ENCODE measurements around the gene HEATR1.

Gene HEATR1

GRCh38 chr1:236523704-236524141 lies 80.6 kb downstream of the HEATR1 start, which contains the start of gene LGALS8:
LGALS8 (plus strand) TSS chr1:236523982; CDS start chr1:236526071, 2,089 bp downstream.
- Histone ChIP-seq H2BK120ac (ENCODE audit: low read depth, low read length) (peak within 1 kb of the TSS; percentile 71), H2BK15ac (ENCODE audit: low read depth, poor library complexity, severe bottlenecking) (peak within 1 kb of the TSS; percentile 82), H2BK5ac (ENCODE audit: low read depth, low read length, poor library complexity, severe bottlenecking) (peak within 1 kb of the TSS; percentile 31), H3K14ac (ENCODE audit: low read length in 2 of 2) (peak within 1 kb of the TSS in 1 of 2 experiments; percentile 98), H3K9me3 (ENCODE audit: control insufficient read depth, low read length) (no peaks in the 10 kb centered on the region), H3K4ac (ENCODE audit: low read depth in 1 of 2, low read length in 2 of 2) (peak within 1 kb of the TSS; percentile 84 to 97), H3K27ac (ENCODE audit: low read length, poor library complexity, severe bottlenecking) (peak within 1 kb of the TSS; percentile 23), H3K23ac (ENCODE audit: low read length in 2 of 2) (peak within 1 kb of the TSS in 1 of 2 experiments; percentile 84), H3K9ac (ENCODE audit: low read length) (peak within 1 kb of the TSS; percentile 91), H3K79me1 (replicated peaks; ENCODE audit: low read length, poor library complexity, severe bottlenecking) (peaks cover 11% of the 10 kb centered on the region), H2AK5ac (ENCODE audit: low read length, severe bottlenecking) (no peak within 1 kb of the TSS), H2AFZ (ENCODE audit: low read depth, low read length) (peak within 1 kb of the TSS; percentile 97), H3K18ac (ENCODE audit: low read depth in 1 of 2, low read length in 2 of 2) (peak within 1 kb of the TSS; percentile 96), H3K4me1 (ENCODE audit: control insufficient read depth, insufficient read depth, low read depth, low read length) (peaks cover 5% of the 10 kb centered on the region), H3K4me3 (ENCODE audit: insufficient read depth in 1 of 2, low read depth in 1 of 2, low read length in 2 of 2) (peak within 1 kb of the TSS; percentile 93 to 95), H3K36me3 (ENCODE audit: control insufficient read depth in 1 of 2, insufficient read depth in 2 of 2, low read depth in 1 of 2, low read length in 2 of 2) (peaks cover 4 to 19% of the 10 kb centered on the region in 2 experiments), H3K4me2 (ENCODE audit: low read length, poor library complexity, severe bottlenecking) (peak within 1 kb of the TSS; percentile 85), H4K91ac (ENCODE audit: low read length) (peak within 1 kb of the TSS; percentile 98), H3K27me3 (ENCODE audit: control insufficient read depth in 1 of 2, insufficient read depth in 1 of 2, low read length in 2 of 2) (no peaks in the 10 kb centered on the region), H4K8ac (ENCODE audit: low read length) (peak within 1 kb of the TSS; percentile 99), H2BK12ac (ENCODE audit: low read length in 2 of 2) (peak within 1 kb of the TSS; percentile 71 to 81)
- peak; percentile 86 for DNase-seq
- 1% methylated on average over 35 of the region's 35 CpGs for WGBS

GRCh38 chr1:236522937-236523703 lies 81.2 kb downstream of the HEATR1 start:
- H4K8ac ChIP-seq (ENCODE audit: low read length) = peak overlapping the region; percentile 99
- H2BK15ac ChIP-seq (ENCODE audit: low read depth, poor library complexity, severe bottlenecking) = peak overlapping the region; percentile 55
- peak overlapping the region; percentile 97 for H2AFZ ChIP-seq (ENCODE audit: low read depth, low read length)
- peak overlapping the region; percentile 88 to 96 for H3K18ac ChIP-seq (ENCODE audit: low read depth in 1 of 2, low read length in 2 of 2)
- peak overlapping the region; percentile 21 for H3K27ac ChIP-seq (ENCODE audit: low read length, poor library complexity, severe bottlenecking)
- peak overlapping the region; percentile 85 for H3K4me2 ChIP-seq (ENCODE audit: low read length, poor library complexity, severe bottlenecking)
- H3K27me3 ChIP-seq (ENCODE audit: control insufficient read depth in 1 of 2, insufficient read depth in 1 of 2, low read length in 2 of 2) = no peaks in the 10 kb centered on the region
- no peak overlapping the region for H2BK5ac ChIP-seq (ENCODE audit: low read depth, low read length, poor library complexity, severe bottlenecking)
- peak overlapping the region; percentile 91 for H3K9ac ChIP-seq (ENCODE audit: low read length)
- H3K4me3 ChIP-seq (ENCODE audit: insufficient read depth in 1 of 2, low read depth in 1 of 2, low read length in 2 of 2) = peak overlapping the region; percentile 93 to 95
- peak overlapping the region; percentile 16 to 97 for H3K4ac ChIP-seq (ENCODE audit: low read depth in 1 of 2, low read length in 2 of 2)
- H3K23ac ChIP-seq (ENCODE audit: low read length in 2 of 2) = peak overlapping the region in 1 of 2 experiments; percentile 84
- DNase-seq = peak; percentile 26
- peak overlapping the region; percentile 28 to 76 for H2BK12ac ChIP-seq (ENCODE audit: low read length in 2 of 2)
- H3K14ac ChIP-seq (ENCODE audit: low read length in 2 of 2) = peak overlapping the region in 1 of 2 experiments; percentile 53
- H3K4me1 ChIP-seq (ENCODE audit: control insufficient read depth, insufficient read depth, low read depth, low read length) = peaks cover 5% of the 10 kb centered on the region
- 51% methylated on average over 25 of the region's 26 CpGs for WGBS
- peak overlapping the region; percentile 71 for H2BK120ac ChIP-seq (ENCODE audit: low read depth, low read length)
- peak overlapping the region; percentile 90 for H4K91ac ChIP-seq (ENCODE audit: low read length)
- no peaks in the 10 kb centered on the region for H3K9me3 ChIP-seq (ENCODE audit: control insufficient read depth, low read length)
- peaks cover 8% of the 10 kb centered on the region for H3K79me1 ChIP-seq (replicated peaks; ENCODE audit: low read length, poor library complexity, severe bottlenecking)
- peaks cover 4 to 17% of the 10 kb centered on the region in 2 experiments for H3K36me3 ChIP-seq (ENCODE audit: control insufficient read depth in 1 of 2, insufficient read depth in 2 of 2, low read depth in 1 of 2, low read length in 2 of 2)
- H2AK5ac ChIP-seq (ENCODE audit: low read length, severe bottlenecking) = no peak overlapping the region

GRCh38 chr1:236520445-236521005 lies 83.8 kb downstream of the HEATR1 start:
- no peak overlapping the region for H2BK120ac ChIP-seq (ENCODE audit: low read depth, low read length)
- no peak overlapping the region for H2AFZ ChIP-seq (ENCODE audit: low read depth, low read length)
- no peak for DNase-seq
- H3K79me1 ChIP-seq (replicated peaks; ENCODE audit: low read length, poor library complexity, severe bottlenecking) = peaks cover 4% of the 10 kb centered on the region
- no peak overlapping the region for H3K14ac ChIP-seq (ENCODE audit: low read length in 2 of 2)
- H3K36me3 ChIP-seq (ENCODE audit: control insufficient read depth in 1 of 2, insufficient read depth in 2 of 2, low read depth in 1 of 2, low read length in 2 of 2) = no peaks in the 10 kb centered on the region
- WGBS = 79% methylated on average over 4 of the region's 4 CpGs
- H3K18ac ChIP-seq (ENCODE audit: low read depth in 1 of 2, low read length in 2 of 2) = no peak overlapping the region
- H2AK5ac ChIP-seq (ENCODE audit: low read length, severe bottlenecking) = no peak overlapping the region
- H3K27ac ChIP-seq (ENCODE audit: low read length, poor library complexity, severe bottlenecking) = no peak overlapping the region
- H3K4me2 ChIP-seq (ENCODE audit: low read length, poor library complexity, severe bottlenecking) = no peak overlapping the region
- H2BK15ac ChIP-seq (ENCODE audit: low read depth, poor library complexity, severe bottlenecking) = no peak overlapping the region
- no peak overlapping the region for H3K9ac ChIP-seq (ENCODE audit: low read length)
- H4K91ac ChIP-seq (ENCODE audit: low read length) = no peak overlapping the region
- H2BK5ac ChIP-seq (ENCODE audit: low read depth, low read length, poor library complexity, severe bottlenecking) = no peak overlapping the region
- peaks cover 7% of the 10 kb centered on the region for H3K4me1 ChIP-seq (ENCODE audit: control insufficient read depth, insufficient read depth, low read depth, low read length)
- H2BK12ac ChIP-seq (ENCODE audit: low read length in 2 of 2) = no peak overlapping the region
- no peak overlapping the region for H4K8ac ChIP-seq (ENCODE audit: low read length)
- no peak overlapping the region for H3K4ac ChIP-seq (ENCODE audit: low read depth in 1 of 2, low read length in 2 of 2)
- H3K4me3 ChIP-seq (ENCODE audit: insufficient read depth in 1 of 2, low read depth in 1 of 2, low read length in 2 of 2) = no peak overlapping the region
- H3K23ac ChIP-seq (ENCODE audit: low read length in 2 of 2) = no peak overlapping the region
- no peaks in the 10 kb centered on the region for H3K9me3 ChIP-seq (ENCODE audit: control insufficient read depth, low read length)
- H3K27me3 ChIP-seq (ENCODE audit: control insufficient read depth in 1 of 2, insufficient read depth in 1 of 2, low read length in 2 of 2) = no peaks in the 10 kb centered on the region

DNA sequence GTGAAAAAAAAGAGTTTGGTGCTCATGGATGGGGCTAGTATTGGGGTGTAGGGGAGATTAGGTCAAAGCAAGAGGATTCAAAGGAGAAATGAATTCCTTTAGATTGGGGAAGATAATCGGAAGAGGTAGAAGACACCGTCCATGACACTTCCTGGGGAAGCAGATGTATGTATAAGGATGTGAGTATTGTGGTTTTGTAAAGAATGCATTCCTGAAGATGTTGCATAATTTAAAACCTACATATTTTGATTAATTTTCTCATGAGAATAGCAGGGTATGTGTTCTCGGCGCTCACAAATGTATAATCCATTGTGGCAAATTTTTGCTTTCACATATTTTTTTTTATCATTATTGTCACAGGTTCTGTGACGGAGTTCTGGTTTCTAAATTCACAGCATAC lies 86.0 kb downstream of the HEATR1 start:
- Histone ChIP-seq H2AK5ac (ENCODE audit: low read length, severe bottlenecking) (peak overlapping the region; percentile 90), H2BK5ac (ENCODE audit: low read depth, low read length, poor library complexity, severe bottlenecking) (no peak overlapping the region), H2BK120ac (ENCODE audit: low read depth, low read length) (no peak overlapping the region), H3K23ac (ENCODE audit: low read length in 2 of 2) (no peak overlapping the region), H3K9me3 (ENCODE audit: control insufficient read depth, low read length) (no peaks in the 10 kb centered on the region), H3K14ac (ENCODE audit: low read length in 2 of 2) (no peak overlapping the region), H3K36me3 (ENCODE audit: control insufficient read depth in 1 of 2, insufficient read depth in 2 of 2, low read depth in 1 of 2, low read length in 2 of 2) (no peaks in the 10 kb centered on the region), H2BK12ac (ENCODE audit: low read length in 2 of 2) (no peak overlapping the region), H4K8ac (ENCODE audit: low read length) (no peak overlapping the region), H3K27ac (ENCODE audit: low read length, poor library complexity, severe bottlenecking) (peak overlapping the region; percentile 68), H2BK15ac (ENCODE audit: low read depth, poor library complexity, severe bottlenecking) (peak overlapping the region; percentile 76), H3K9ac (ENCODE audit: low read length) (no peak overlapping the region), H4K91ac (ENCODE audit: low read length) (no peak overlapping the region), H3K4me2 (ENCODE audit: low read length, poor library complexity, severe bottlenecking) (no peak overlapping the region), H3K4me3 (ENCODE audit: insufficient read depth in 1 of 2, low read depth in 1 of 2, low read length in 2 of 2) (no peak overlapping the region), H3K27me3 (ENCODE audit: control insufficient read depth in 1 of 2, insufficient read depth in 1 of 2, low read length in 2 of 2) (no peaks in the 10 kb centered on the region), H2AFZ (ENCODE audit: low read depth, low read length) (no peak overlapping the region), H3K4ac (ENCODE audit: low read depth in 1 of 2, low read length in 2 of 2) (no peak overlapping the region), H3K79me1 (replicated peaks; ENCODE audit: low read length, poor library complexity, severe bottlenecking) (no peaks in the 10 kb centered on the region), H3K4me1 (ENCODE audit: control insufficient read depth, insufficient read depth, low read depth, low read length) (peaks cover 4% of the 10 kb centered on the region), H3K18ac (ENCODE audit: low read depth in 1 of 2, low read length in 2 of 2) (no peak overlapping the region)
- WGBS = 31% methylated on average over 2 of the region's 5 CpGs
- DNase-seq = no peak
